ENCODE measurements around the gene CNTNAP2.

DNA sequence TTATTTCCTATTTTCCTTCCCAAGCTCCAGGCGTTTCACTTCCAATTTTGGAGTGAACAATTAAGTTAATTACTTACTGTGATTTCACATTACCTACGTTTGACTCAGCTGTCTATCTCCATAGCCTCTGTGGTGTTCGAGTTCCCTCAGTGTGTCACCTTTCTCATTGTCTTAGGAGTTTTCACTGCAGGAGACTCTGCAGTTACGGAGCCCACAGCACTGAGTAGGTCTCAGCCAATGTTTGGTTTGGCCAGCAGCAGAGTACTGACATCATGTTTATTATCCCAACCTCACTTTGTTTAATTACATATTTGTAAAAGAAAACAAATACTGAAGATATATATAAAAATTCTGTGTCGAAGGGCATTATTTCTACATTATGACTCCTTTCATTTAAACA, 1123.9 kb downstream of the CNTNAP2 start:
- TF ChIP-seq, protein P1, sequence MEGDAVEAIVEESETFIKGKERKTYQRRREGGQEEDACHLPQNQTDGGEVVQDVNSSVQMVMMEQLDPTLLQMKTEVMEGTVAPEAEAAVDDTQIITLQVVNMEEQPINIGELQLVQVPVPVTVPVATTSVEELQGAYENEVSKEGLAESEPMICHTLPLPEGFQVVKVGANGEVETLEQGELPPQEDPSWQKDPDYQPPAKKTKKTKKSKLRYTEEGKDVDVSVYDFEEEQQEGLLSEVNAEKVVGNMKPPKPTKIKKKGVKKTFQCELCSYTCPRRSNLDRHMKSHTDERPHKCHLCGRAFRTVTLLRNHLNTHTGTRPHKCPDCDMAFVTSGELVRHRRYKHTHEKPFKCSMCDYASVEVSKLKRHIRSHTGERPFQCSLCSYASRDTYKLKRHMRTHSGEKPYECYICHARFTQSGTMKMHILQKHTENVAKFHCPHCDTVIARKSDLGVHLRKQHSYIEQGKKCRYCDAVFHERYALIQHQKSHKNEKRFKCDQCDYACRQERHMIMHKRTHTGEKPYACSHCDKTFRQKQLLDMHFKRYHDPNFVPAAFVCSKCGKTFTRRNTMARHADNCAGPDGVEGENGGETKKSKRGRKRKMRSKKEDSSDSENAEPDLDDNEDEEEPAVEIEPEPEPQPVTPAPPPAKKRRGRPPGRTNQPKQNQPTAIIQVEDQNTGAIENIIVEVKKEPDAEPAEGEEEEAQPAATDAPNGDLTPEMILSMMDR (IDR thresholded peaks at IDR 0.05), result no peak
- TF ChIP-seq POLR2A (IDR thresholded peaks at IDR 0.05), result no peak
- TF ChIP-seq POLR2AphosphoS5 (IDR thresholded peaks at IDR 0.05; ENCODE audit: insufficient read depth in 1 of 2, low read depth in 1 of 2), result no peak
